GM18951 (cell line): Measurements from ENCODE around the gene NCKAP5.

Experiments
- POLR2A ChIP-seq: IDR thresholded peaks from 4 replicates; pipeline ENCODE4 v1.6.1; 2011; ENCODE audit warnings: mild to moderate bottlenecking; ENCODE audit not compliant: insufficient read length, insufficient read depth; ENCODE audit errors: extremely low read depth
- in situ Hi-C: fragments of 300-500 bp; cut with MboI; formaldehyde crosslinking; loops from one replicate; pipeline ENCODE4 v1.12.0; 2022; ENCODE audit warnings: low sequenced_read_pairs, mixed read lengths, inconsistent platforms; ENCODE audit not compliant: unreplicated experiment

The NCKAP5 gene

DNA sequence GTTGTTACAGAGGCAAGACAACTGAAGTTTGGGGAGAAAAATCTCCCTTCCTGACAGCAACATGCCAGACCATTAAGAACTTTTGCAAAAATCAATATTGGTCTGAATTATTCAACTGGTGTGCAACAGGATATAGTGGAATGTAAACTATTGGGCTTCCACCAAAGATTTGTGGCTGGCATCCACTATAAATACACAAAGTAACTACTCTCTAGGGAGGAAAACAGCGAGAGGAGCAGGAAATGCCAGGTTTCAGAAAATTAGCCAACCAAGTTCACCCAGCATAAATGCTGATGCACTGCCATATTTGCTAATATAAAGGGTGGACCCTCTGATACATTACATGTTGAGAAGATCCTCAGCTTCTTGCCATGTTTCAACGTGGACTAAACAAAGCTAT lies 630.6 kb downstream of the NCKAP5 start:
- in situ Hi-C loops, result no loop called here

DNA sequence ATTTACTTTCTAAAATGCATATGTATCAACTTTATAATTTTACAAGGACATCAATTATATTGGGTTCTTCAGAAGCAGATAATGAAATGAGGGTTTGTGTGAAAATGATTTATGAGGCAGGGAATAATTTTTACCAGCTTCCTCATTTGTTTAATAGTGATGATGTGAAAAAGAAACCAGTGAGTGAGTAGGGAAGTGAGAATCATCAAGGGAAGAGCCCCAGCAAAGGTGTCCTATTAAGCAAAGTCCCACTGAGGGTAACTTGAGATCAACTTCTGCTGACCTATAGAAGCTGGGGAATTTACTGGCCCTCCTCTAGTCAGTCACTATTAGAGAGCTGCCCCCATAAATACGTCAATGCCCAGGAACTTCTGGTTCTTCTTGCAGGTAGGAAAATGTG lies 631.5 kb downstream of the NCKAP5 start:
- in situ Hi-C loops, result no loop called here
- TF ChIP-seq POLR2A, result no peak

More for the DNA sequence above, 630.6 kb downstream of the NCKAP5 start:
- no peak for TF ChIP-seq POLR2A

DNA sequence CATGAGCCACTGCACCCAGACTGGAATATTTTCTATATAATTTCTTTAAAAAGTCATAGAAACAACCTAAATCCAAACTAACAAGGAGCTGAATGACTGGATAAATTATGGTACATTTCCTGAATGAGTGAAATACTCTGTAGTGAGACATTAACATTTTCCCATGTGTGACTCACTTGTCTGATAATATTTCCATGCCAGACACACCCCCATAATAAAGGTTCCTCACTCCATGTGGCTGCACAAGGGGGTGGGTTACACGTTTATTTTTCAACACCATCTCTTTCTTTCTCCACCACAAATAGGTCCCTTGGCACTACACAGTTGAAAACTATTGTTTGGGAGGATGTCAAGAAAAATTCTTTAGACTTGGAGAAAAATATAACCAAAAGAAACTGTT lies 632.0 kb downstream of the NCKAP5 start:
- in situ Hi-C loops, result no loop called here
- no peak for TF ChIP-seq POLR2A

DNA sequence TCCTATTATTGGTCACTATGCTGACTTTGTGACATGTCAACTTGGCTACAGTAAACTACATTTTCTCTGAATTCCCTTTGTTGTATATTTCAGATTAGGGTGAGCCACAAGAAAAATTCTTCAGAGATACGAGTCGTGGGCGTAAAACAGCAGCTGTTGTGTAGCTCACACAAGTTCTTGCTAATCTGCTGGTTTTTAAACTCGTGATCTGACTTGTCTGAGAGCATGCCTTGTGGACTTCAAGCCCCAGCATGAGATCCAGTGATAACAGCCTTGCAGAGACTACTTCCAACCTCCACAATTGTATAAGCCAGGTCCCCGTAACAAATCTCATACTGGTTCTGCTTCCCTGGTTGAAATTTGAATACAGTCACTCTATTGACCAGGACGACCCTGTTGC lies 638.5 kb downstream of the NCKAP5 start:
- in situ Hi-C loops, result no loop called here
- no peak for TF ChIP-seq POLR2A

DNA sequence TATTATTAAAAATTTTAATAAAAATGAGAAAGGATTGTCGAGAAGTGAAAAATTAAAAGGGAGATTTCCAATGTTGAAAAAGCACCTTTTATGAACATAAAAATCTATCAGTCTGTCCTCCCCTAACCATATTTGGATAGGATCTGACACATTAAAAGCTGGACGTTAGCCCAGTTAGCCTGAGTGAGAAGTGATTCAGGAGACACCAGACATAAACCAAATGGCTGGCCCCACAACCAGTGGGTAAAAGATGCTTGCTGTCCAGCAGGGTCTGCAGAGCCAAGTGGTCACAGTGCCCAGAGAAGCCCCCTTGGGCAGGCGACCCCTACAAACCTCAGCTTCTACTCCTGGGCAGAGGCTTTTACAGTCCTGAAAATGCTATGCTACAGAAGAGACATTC lies 644.5 kb downstream of the NCKAP5 start:
- TF ChIP-seq POLR2A, result no peak
- in situ Hi-C loops, result no loop called here

DNA sequence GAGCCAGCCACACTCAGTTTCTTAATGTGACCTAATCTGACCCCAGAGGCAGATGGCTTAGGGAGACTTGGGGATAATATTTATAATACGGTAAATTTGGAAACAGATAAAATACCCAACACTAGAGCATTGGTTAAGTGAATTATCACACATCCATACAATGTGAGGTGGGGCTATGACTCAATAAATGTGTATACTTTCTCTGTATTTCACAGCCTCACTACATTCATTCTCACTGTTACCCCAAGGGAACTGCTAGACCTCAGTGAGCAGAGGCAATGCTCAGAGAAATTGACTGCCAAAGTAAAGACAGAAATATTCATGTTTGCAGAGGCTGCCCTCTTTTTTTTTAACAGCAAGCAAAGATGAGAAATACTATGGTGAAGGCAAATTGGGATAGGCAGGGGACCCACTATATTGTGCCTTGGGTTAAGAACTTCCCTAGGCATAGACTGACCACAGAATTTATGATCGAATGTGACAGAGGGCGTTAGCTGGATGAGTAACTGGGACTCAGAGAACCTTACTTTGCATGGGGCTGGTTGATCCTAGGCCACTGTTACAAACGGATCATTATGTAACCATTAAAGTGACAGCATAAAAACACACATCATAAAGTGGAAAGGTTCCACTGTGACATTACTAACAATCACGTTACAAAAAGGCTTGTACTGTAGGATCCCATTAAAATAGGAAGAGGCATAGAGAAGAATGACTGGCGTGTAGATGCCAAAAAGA lies 652.3 kb downstream of the NCKAP5 start:
- in situ Hi-C loops, result no loop called here
- no peak for TF ChIP-seq POLR2A

DNA sequence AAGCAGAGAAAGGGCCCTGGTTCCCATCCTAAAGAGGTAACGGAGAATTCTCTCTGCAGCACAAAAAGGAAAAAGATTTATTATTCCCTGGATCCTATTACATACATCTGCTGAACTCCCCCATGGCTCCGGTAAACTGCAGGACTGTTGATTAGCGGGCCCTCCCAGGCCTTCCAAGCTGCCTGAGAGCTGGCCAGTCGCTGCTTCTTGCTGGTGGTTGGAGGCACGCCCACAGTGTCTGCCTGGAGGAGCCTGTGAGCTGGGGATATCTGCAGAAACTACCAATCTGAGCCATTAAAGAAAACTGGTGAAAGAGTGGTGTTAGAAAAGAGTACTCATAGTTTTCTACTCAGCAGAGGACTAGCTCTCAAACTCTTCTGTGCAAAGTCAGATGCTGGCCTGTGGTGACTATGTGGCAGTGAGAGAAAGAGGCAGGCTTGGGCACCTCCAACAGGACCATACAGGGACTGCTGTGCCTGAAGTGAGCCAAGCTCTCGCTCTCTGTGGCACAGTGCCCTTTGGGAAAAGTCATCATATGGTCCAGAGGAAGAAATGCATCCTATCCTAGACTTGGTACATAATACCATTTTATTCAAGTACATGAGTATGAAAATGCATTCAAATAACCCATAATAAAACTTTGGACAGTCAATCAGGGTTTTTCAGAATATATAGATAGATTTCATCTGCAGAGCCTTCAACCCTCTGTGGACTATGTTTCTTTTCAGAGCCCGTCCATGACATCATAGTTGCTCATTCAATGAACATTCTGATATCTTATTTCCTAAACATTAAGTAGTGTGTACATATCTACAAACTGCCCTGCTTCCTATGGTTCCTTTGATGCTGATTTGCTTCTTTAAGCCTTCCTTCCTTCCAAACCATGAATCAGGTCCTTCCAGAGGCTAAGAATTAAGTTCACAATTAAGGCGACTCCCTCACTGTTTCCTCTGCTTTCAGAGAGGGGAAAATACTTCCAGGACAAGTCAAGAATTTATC lies 656.2 kb downstream of the NCKAP5 start:
- TF ChIP-seq POLR2A, result no peak

DNA sequence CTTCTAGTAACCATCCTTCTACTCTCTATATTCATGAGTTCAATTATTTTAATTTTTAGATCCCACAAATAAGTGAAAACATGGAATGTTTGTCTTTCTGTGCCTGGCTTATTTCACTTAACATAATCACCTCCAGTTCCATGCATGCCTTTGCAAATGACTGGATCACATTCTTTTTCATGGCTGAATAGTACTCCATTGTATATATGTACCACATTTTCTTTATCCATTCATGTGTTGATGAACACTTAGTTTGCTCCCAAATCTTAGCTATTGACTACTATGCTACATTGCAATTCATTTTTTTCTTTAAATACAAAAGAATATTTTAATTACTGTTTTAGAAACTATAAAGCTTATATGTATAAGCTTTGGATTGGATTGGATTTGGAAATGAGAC lies 657.8 kb downstream of the NCKAP5 start:
- TF ChIP-seq POLR2A, result no peak
- in situ Hi-C loops, result no loop called here

More for the DNA sequence above, 656.2 kb downstream of the NCKAP5 start:
- in situ Hi-C loops, result no loop called here

DNA sequence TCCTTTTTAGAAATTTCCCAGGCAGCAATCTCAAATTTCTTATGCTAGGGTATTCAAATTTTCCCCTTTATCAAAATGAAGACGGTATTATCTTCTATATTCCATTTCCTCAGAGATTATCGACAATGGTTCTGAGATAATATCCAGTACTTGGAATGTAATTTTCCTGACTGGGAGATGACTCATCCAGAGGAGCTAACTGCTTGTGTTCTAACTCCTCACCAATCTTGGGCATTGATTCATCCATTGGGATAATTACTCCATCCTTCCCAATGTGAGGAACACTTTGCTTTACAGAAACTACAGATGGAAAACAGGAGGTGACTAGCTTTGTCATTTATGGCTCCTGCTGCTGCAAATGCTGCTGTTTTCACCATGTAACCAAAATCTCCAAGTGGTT lies 658.8 kb downstream of the NCKAP5 start:
- no peak for TF ChIP-seq POLR2A
- in situ Hi-C loops, result no loop called here

DNA sequence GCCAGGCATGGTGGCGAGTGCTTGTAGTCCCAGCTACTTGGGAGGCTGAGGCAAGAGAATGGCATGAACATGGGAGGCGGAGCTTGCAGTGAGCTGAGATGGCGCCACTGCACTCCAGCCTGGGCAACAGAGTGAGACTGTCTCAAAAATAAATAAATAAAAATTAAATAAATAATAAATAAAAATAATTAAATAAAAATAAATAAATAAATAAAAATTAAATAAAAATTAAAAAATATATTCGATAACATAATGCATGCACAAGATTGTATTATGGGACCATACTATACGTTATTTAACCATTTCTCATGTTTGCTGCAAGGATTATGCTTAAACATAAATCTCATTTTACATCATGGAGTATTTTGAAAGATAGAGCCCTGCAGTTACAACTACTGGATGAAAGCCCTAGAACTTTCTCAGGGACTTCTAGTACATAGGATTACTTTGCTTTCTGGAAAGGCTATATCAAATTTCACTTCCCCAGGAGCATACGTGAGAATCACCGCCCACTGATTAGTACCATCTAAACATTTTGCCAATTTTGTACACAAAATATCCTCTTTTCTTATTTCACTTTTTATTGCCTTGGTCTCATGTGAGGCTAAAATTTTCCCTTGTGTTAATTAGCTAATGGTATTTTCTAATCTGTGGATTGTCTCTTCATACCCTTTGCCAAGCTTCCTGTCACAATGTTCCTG lies 664.0 kb downstream of the NCKAP5 start:
- no peak for TF ChIP-seq POLR2A
- in situ Hi-C loops, result no loop called here

DNA sequence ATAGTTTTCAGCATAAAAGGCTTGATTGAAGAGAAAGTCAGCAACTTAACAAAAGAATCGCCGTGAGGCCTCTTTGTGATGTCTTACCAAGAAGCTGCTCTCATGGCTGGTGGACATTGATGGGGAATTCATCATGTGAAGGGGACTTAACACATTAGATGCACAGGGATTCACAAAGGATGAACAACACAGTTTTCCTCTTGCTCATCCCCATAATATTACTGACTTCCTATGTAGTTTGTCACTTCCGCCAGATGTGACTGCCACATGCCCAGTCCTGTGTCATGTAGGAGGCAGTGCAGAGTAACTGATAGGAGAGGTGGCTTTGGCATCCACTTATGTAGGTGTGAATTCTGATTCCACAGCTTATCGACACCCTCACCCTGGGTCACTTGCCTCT lies 665.6 kb downstream of the NCKAP5 start:
- in situ Hi-C loops, result no loop called here
- no peak for TF ChIP-seq POLR2A

DNA sequence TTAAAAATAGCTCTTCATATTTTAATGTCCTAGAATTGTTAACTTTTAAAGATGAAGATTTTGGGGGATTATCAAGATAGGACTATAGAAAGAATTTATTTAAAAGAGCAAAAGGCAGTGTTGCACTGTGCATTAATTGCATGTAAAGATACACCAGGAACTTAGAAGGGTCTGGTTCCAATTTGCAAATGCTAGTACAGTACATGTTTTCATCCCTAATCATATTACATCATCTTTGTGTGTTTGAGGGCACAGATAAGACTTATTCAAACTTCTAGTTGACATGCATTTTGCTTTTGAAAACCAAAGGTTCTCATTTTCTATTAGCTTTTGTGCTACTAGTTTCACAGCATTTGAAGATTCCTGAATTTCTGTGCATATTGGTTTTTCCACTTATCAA lies 666.6 kb downstream of the NCKAP5 start:
- in situ Hi-C loops, result no loop called here
- TF ChIP-seq POLR2A, result no peak

DNA sequence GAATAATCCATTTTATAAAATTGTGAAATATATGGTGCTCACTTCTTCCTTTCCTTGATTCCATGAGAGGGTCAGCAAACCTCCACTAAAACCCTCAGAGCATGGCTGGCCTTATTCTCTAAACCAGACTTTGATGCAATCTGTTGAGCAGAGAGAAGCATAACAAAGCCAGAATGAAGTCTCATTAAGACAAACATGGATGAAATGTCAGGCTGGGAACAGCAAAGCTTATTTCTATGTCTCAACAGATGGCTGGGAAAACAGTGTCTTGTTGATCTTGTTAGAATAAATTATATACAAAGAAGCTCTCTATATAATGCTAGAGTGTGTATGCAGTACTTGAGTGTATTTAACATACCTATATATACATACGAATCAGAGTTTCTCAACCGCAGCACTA lies 671.2 kb downstream of the NCKAP5 start:
- in situ Hi-C loops, result no loop called here

More for the DNA sequence above, 671.2 kb downstream of the NCKAP5 start:
- no peak for TF ChIP-seq POLR2A
